ENCODE results near the gene TBCD.

GRCh38 chr17:82793974-82794630 lies 42.2 kb downstream of the TBCD start:
- TF ChIP-seq ATF2 (CRISPR knock-in tag; IDR thresholded peaks at IDR 0.05; ENCODE audit: borderline replicate concordance, low read depth) (no peak), KAT7 (CRISPR knock-in tag; IDR thresholded peaks at IDR 0.05; ENCODE audit: borderline replicate concordance) (no peak), NR1H2 (CRISPR knock-in tag; IDR thresholded peaks at IDR 0.05) (no peak), FOXJ3 (CRISPR knock-in tag; IDR thresholded peaks at IDR 0.05; ENCODE audit: borderline replicate concordance) (no peak), ZNF232 (CRISPR knock-in tag; IDR thresholded peaks at IDR 0.05) (no peak)
- TF ChIP-seq, protein P1, sequence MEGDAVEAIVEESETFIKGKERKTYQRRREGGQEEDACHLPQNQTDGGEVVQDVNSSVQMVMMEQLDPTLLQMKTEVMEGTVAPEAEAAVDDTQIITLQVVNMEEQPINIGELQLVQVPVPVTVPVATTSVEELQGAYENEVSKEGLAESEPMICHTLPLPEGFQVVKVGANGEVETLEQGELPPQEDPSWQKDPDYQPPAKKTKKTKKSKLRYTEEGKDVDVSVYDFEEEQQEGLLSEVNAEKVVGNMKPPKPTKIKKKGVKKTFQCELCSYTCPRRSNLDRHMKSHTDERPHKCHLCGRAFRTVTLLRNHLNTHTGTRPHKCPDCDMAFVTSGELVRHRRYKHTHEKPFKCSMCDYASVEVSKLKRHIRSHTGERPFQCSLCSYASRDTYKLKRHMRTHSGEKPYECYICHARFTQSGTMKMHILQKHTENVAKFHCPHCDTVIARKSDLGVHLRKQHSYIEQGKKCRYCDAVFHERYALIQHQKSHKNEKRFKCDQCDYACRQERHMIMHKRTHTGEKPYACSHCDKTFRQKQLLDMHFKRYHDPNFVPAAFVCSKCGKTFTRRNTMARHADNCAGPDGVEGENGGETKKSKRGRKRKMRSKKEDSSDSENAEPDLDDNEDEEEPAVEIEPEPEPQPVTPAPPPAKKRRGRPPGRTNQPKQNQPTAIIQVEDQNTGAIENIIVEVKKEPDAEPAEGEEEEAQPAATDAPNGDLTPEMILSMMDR (IDR thresholded peaks at IDR 0.05) = no peak
